ENCODE measurements around the gene FAM89B.

The FAM89B gene

DNA sequence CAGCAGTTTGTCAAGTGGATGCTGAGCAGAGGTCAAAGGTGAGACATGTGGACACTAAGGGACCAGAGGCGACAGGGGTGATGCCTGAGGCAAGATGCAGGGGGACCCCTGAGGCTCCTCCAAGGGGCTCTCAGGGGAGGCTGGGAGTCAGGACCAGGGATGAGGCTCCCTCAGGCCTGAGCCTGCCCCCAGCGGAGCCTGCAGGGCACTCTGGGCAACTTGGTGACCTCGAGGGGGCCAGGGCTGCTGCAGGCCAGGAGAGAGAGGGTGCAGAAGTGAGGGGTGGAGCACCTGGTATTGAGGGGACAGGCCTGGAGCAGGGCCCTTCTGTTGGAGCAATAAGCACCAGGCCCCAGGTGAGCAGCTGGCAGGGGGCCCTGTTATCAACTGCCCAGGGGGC is 9.6 kb downstream of the FAM89B start:
- Histone ChIP-seq H4K20me1 (peaks cover 7 to 98% (median 26%) of the 10 kb centered on the region in 11 experiments; a peak in 17 of 22 replicates), H3K4me1 (peaks cover 34 to 85% (median 42%) of the 10 kb centered on the region in 10 experiments), H3K36me3 (peaks cover 74 to 90% (median 87%) of the 10 kb centered on the region in 11 experiments), H3K4me3 (no peak overlapping the region), H3K9ac (peak overlapping the region in 9 of 11 experiments; percentile 30 to 60 (median 44); a peak in 14 of 22 replicates), H3K9me3 (replicated peaks in 1 of 11) (no peaks in the 10 kb centered on the region), H3K27ac (peak overlapping the region in 7 of 11 experiments; percentile 13 to 44 (median 17); a peak in 9 of 22 replicates), H3K4me2 (no peak overlapping the region; a peak in 1 of 22 replicates), H3K27me3 (no peaks in the 10 kb centered on the region)
- no peak for TF ChIP-seq Cebpa-rat (IDR thresholded peaks at IDR 0.05)

DNA sequence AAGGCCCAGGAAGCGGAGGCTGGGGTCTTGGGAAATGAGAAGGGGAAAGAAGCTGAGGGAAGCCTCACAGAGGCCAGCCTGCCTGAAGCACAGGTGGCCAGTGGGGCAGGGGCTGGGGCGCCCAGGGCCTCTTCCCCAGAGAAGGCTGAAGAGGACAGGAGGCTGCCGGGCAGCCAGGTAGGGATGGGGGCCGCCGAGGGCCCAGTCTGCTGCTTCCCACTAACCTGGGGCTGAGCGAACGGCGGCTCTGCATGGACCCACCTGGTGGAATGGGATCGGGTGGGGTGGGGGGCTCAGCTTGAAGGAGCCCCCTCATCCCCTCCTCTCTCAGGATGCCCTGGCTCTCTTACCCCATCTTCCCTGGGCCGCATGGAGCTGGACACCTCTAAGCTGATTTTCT is 11.3 kb downstream of the FAM89B start:
- no peaks in the 10 kb centered on the region for H3K9me3 ChIP-seq (replicated peaks in 1 of 11)
- H3K36me3 ChIP-seq: peaks cover 74 to 86% (median 81%) of the 10 kb centered on the region in 11 experiments
- H3K27ac ChIP-seq: peak overlapping the region in 8 of 11 experiments; percentile 9 to 44 (median 32); a peak in 10 of 22 replicates
- peak overlapping the region; percentile 2 to 55 (median 30); a peak in 12 of 22 replicates for H3K9ac ChIP-seq
- peaks cover 0 to 86% (median 13%) of the 10 kb centered on the region in 11 experiments; a peak in 11 of 22 replicates for H4K20me1 ChIP-seq
- H3K4me2 ChIP-seq: no peak overlapping the region
- H3K4me3 ChIP-seq: no peak overlapping the region
- no peaks in the 10 kb centered on the region for H3K27me3 ChIP-seq
- H3K4me1 ChIP-seq: peaks cover 34 to 91% (median 42%) of the 10 kb centered on the region in 10 experiments
- TF ChIP-seq Cebpa-rat (IDR thresholded peaks at IDR 0.05): no peak

DNA sequence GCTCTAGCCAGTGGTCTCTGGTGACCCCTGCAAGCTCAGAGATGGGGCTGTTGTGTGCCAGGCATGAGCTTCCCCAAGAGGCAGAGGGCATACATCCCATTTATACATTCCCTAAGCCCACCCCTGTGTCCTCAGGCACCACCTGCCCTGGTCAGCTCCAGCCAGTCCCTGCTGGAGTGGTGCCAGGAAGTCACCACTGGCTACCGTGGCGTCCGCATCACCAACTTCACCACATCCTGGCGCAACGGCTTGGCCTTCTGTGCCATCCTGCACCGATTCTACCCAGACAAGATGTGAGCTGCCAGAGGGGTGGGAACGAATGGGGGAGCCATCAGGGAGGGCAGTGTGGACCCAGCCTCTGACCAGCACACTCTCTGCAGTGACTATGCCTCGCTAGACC is 11.8 kb downstream of the FAM89B start:
- no peak for TF ChIP-seq Cebpa-rat (IDR thresholded peaks at IDR 0.05)
- Histone ChIP-seq H3K27me3 (no peaks in the 10 kb centered on the region), H4K20me1 (peaks cover 0 to 86% (median 14%) of the 10 kb centered on the region in 11 experiments; a peak in 12 of 22 replicates), H3K36me3 (peaks cover 73 to 81% (median 77%) of the 10 kb centered on the region in 11 experiments), H3K4me1 (peaks cover 35 to 91% (median 42%) of the 10 kb centered on the region in 10 experiments), H3K4me2 (no peak overlapping the region), H3K9me3 (replicated peaks in 1 of 11) (no peaks in the 10 kb centered on the region), H3K4me3 (no peak overlapping the region), H3K9ac (peak overlapping the region in 8 of 11 experiments; percentile 1 to 55 (median 16); a peak in 6 of 22 replicates), H3K27ac (peak overlapping the region in 5 of 11 experiments; percentile 25 to 44 (median 40); a peak in 8 of 22 replicates)

DNA sequence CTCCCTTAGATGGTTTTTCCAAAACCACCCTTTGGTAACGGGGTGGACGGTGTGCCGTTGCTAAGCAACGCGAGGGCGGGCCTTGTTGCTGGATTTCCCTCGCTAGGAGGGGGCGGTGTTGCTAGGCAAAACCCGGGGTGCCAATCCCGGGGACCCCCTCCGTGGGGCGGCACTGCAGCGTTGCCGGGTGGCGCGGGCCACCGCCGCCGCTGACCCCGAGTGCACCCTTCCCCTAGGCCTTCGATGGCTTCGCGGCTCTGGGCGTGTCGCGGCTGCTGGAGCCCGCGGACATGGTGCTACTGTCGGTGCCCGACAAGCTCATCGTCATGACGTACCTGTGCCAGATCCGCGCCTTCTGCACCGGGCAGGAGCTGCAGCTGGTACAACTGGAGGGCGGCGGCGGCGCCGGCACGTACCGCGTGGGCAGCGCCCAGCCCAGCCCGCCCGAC is 12.4 kb downstream of the FAM89B start:
- H4K20me1 ChIP-seq: peaks cover 0 to 86% (median 21%) of the 10 kb centered on the region in 11 experiments; a peak in 12 of 22 replicates
- H3K9ac ChIP-seq: no peak overlapping the region
- no peak for TF ChIP-seq Cebpa-rat (IDR thresholded peaks at IDR 0.05)
- H3K36me3 ChIP-seq: peaks cover 68 to 81% (median 75%) of the 10 kb centered on the region in 11 experiments
- H3K4me2 ChIP-seq: no peak overlapping the region
- H3K27ac ChIP-seq: no peak overlapping the region
- no peaks in the 10 kb centered on the region for H3K27me3 ChIP-seq
- H3K9me3 ChIP-seq (replicated peaks in 1 of 11): no peaks in the 10 kb centered on the region
- peaks cover 41 to 94% (median 46%) of the 10 kb centered on the region in 10 experiments for H3K4me1 ChIP-seq
- H3K4me3 ChIP-seq: no peak overlapping the region

DNA sequence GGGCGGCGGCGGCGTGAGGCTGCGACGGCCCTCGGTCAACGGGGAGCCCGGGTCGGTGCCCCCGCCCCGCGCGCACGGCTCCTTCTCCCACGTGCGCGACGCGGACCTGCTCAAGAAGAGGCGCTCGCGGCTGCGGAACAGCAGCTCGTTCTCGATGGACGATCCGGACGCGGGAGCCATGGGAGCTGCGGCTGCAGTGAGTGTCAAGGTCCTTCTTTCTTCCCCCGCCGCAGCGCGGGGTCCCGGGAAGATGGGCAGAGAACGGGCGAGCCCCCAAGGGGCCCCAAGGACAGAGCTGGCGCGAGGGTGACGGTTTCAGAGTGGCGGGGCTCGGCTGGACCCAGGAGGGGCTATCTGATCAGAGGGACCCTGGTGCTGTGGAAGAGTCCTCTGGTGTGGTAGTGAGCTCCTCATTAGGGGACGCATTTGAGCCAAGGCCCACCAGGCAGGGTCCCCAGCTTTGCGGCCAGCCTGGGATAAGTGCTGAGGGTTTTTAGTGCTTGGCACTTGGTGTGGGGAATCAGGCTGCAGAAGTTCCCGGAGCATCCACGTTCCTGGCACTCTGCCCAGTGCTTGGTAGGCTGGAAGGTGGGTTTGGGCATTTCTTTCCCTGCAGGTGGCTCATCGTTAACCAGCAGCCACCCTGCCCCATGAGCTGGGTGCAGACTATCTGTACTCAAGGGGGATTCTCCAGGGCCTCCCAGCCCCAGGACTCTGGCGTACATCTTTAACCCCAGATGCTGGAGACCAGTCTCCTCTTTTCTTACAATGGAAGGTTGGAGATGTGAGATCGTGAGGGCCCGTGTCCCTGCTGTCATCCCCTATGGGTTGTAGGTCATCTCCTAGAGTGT is 13.3 kb downstream of the FAM89B start:
- Histone ChIP-seq H3K9ac (peak overlapping the region in 7 of 11 experiments; percentile 65 to 77 (median 75); a peak in 8 of 22 replicates), H3K36me3 (peaks cover 67 to 81% (median 75%) of the 10 kb centered on the region in 11 experiments), H3K27ac (peak overlapping the region in 7 of 11 experiments; percentile 30 to 91 (median 84); a peak in 8 of 22 replicates), H3K4me2 (peak overlapping the region; percentile 78 to 99 (median 97); a peak in 16 of 22 replicates), H4K20me1 (peaks cover 0 to 85% (median 21%) of the 10 kb centered on the region in 11 experiments; a peak in 12 of 22 replicates), H3K9me3 (replicated peaks in 1 of 11) (no peaks in the 10 kb centered on the region), H3K27me3 (no peaks in the 10 kb centered on the region), H3K4me1 (peaks cover 48 to 85% (median 53%) of the 10 kb centered on the region in 10 experiments), H3K4me3 (no peak overlapping the region)
- TF ChIP-seq Cebpa-rat (IDR thresholded peaks at IDR 0.05): no peak

DNA sequence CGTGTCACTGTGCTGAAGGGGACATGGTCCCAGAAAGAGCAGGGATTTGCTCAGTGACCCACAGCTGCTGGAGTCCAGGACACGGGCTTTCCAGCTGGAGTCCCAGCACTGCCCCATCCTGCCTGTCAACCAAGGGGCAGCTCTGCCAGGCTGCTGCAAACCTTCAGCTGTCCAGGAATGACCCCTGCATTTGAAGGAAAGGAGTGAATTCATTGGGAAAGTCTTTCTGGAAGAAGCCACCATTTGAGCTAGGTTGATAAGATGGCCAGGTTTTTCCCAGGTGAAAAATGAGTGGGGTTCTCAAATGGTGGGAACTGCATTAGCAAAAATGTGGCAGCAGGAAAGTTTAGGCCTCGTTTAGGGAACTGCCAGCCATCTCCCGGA is 13.9 kb downstream of the FAM89B start:
- H3K27ac ChIP-seq: peak overlapping the region; percentile 23 to 91 (median 82); a peak in 17 of 22 replicates
- peak overlapping the region; percentile 78 to 99 (median 97); a peak in 21 of 22 replicates for H3K4me2 ChIP-seq
- H4K20me1 ChIP-seq: peaks cover 0 to 85% (median 20%) of the 10 kb centered on the region in 11 experiments; a peak in 12 of 22 replicates
- H3K9me3 ChIP-seq (replicated peaks in 1 of 11): no peaks in the 10 kb centered on the region
- H3K36me3 ChIP-seq: peaks cover 67 to 81% (median 75%) of the 10 kb centered on the region in 11 experiments
- H3K27me3 ChIP-seq: no peaks in the 10 kb centered on the region
- H3K4me1 ChIP-seq: peaks cover 48 to 83% (median 53%) of the 10 kb centered on the region in 10 experiments
- peak overlapping the region in 1 of 10 experiments; percentile 16; a peak in 1 of 20 replicates for H3K4me3 ChIP-seq
- peak overlapping the region in 9 of 11 experiments; percentile 33 to 77 (median 75); a peak in 13 of 22 replicates for H3K9ac ChIP-seq
- no peak for TF ChIP-seq Cebpa-rat (IDR thresholded peaks at IDR 0.05)

DNA sequence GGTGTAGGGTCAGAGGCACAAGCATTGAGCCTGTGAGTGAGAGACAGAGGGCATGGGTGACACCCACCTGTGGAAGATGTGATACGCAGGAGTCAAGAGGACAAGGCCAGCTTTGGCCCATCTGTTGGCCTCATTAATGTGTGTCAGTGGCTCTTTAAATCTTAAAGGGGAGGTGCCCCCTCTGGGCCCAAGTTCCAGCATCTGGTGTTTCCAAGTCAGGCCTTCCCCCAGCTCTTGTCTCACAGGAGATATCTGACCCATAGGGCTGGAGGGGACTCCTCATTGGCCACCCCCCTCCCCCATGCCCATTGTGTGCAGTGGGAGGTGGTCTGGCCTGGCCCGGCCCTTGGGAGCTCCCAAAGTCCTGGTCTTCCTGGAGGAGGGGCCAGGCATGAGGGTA is 14.3 kb downstream of the FAM89B start:
- Histone ChIP-seq H3K9me3 (replicated peaks in 1 of 11) (no peaks in the 10 kb centered on the region), H3K4me3 (peak overlapping the region in 2 of 10 experiments; percentile 15 to 16; a peak in 2 of 20 replicates), H4K20me1 (peaks cover 0 to 82% (median 20%) of the 10 kb centered on the region in 11 experiments; a peak in 12 of 22 replicates), H3K4me1 (peaks cover 48 to 81% (median 53%) of the 10 kb centered on the region in 10 experiments), H3K27ac (peak overlapping the region in 10 of 11 experiments; percentile 23 to 91 (median 82); a peak in 17 of 22 replicates), H3K27me3 (no peaks in the 10 kb centered on the region), H3K9ac (peak overlapping the region in 10 of 11 experiments; percentile 33 to 77 (median 74); a peak in 14 of 22 replicates), H3K36me3 (peaks cover 65 to 79% (median 73%) of the 10 kb centered on the region in 11 experiments), H3K4me2 (peak overlapping the region; percentile 78 to 99 (median 97))
- no peak for TF ChIP-seq Cebpa-rat (IDR thresholded peaks at IDR 0.05)

DNA sequence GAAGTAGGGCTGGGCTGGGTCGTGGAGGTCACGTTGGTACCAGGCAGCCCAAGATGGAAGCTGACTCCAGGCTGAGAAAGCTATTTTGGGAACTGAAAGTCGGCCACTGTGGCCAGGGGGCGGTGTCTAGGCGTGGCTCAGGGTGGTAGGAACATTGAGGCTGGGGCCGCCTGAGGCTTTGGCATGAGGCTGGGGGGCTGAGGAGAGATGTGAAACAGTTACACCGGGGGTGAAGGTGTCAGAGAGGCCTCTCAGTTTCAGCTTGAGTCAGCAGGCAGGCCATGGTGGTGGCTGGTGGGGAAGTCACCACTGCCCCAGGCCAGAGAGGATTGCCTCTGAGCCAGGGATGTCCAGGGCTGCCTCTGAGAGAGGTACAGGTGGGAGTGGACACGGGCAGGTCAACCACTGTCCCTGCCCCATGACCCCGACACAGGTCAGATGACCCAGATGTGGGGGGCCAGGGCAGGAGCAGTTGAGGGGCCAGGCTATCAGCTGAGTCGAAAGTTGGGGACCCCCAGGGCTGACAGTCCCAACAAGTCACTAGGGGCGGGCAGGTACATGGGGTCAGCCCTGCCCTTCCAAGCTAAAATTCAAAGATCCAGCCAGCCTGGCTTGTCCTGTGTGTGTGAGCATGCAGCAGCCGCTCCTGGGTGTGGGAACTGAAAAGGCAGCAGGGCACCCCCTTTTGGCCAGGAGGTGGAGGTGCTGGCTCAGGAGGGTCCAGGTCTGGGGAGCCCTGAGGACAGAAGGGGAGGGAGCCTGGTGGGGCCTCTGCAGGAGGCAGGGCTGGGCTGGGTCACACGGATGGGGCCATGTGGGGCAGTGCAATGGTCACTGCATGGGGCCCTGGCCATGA is 16.1 kb downstream of the FAM89B start:
- peak overlapping the region; percentile 78 to 99 (median 97) for H3K4me2 ChIP-seq
- peaks cover 3 to 82% (median 26%) of the 10 kb centered on the region in 11 experiments; a peak in 18 of 22 replicates for H4K20me1 ChIP-seq
- H3K27ac ChIP-seq: peak overlapping the region; percentile 70 to 91 (median 83)
- no peak for TF ChIP-seq Cebpa-rat (IDR thresholded peaks at IDR 0.05)
- peaks cover 65 to 80% (median 73%) of the 10 kb centered on the region in 11 experiments for H3K36me3 ChIP-seq
- H3K4me3 ChIP-seq: peak overlapping the region; percentile 11 to 50 (median 36); a peak in 15 of 20 replicates
- peaks cover 48 to 70% (median 55%) of the 10 kb centered on the region in 10 experiments for H3K4me1 ChIP-seq
- peak overlapping the region; percentile 65 to 78 (median 75) for H3K9ac ChIP-seq
- H3K9me3 ChIP-seq (replicated peaks in 1 of 11): no peaks in the 10 kb centered on the region
- no peaks in the 10 kb centered on the region for H3K27me3 ChIP-seq
